GM21447 (cell line): Measurements from ENCODE around the gene MPPED1.

Source experiments
- ATAC-seq: cut with Tn5 transposase; IDR thresholded peaks from one replicate; pipeline ENCODE4 v1.9.1; 2021; ENCODE audit not compliant: unreplicated experiment

The MPPED1 gene

DNA sequence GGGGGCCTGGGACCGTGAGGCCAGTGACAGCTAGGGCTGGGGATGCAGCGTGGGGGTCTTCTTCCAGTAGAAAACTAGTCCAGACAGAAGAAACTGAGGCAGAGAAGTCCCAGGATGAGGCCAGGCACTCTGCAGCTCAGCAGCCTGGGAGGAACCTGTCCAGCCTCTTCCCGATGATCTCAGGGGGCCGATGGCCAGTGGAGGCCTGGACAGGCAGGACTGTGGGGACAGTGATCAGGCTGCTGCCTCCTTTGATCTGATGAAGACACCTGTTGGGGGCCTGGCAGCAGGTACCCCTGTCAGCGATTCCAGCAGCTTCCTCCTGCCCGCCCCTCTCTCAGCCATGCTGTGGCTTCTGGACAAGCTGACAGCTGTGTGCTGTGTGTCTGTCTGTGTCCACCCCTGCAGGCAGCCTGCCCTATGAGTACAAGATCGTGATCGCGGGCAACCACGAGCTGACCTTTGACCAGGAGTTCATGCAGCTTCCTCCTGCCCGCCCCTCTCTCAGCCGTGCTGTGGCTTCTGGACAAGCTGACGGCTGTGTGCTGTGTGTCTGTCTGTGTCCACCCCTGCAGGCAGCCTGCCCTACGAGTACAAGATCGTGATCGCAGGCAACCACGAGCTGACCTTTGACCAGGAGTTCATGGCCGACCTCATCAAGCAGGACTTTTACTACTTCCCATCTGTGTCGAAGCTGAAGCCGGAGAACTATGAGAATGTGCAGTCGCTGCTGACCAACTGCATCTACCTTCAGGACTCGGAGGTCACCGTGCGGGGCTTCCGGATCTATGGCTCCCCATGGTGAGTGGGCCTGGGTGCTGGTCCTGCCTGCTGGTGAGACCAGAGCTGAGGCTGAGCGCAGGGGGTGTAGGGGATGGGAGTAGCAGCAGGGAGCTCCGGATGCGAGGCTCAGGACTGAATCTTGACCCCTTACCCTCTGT lies 62.6 kb downstream of the MPPED1 start:
- ATAC-seq: no peak

DNA sequence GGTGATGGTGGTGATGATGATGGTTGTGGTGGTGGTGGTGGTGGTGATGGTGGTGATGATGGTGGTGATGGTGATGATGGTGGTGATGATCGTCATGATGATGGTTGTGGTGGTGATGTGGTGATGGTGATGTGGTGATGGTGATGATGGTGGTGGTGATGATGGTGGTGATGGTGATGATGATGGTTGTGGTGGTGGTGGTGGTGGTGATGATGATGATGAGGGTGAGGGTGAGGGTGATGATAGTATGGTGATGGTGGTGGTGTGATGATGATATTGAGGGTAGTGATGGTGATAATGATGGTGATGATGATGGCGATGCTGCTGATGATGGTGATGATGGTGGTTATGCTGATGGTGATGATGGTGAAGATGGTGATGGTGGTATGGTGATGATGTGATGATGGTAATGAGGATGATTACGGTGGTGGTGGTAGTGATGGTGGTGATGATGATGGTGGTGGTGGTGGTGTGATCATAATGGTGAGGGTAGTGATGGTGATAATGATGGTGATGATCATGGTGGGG lies 63.8 kb downstream of the MPPED1 start:
- no peak for ATAC-seq

DNA sequence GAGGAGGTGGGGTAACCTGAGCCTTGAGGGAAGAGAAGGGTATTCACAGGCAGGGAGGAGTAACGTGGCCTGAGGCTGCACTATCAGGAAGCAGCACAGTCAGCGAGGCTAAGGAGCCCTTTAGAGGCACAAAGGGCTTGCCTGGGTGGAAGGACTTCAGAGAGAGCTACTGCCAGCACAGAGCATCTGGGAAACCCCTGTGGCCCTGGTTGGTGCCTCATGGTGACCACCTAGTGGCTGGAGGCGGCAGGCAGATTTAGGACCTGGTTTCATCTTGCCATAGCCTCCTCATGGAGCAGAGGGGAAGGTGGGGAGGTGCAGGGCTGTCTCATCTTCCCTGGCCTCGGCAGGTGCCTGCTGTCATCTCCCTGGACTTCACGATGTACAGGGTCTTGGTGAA lies 64.5 kb downstream of the MPPED1 start:
- no peak for ATAC-seq

DNA sequence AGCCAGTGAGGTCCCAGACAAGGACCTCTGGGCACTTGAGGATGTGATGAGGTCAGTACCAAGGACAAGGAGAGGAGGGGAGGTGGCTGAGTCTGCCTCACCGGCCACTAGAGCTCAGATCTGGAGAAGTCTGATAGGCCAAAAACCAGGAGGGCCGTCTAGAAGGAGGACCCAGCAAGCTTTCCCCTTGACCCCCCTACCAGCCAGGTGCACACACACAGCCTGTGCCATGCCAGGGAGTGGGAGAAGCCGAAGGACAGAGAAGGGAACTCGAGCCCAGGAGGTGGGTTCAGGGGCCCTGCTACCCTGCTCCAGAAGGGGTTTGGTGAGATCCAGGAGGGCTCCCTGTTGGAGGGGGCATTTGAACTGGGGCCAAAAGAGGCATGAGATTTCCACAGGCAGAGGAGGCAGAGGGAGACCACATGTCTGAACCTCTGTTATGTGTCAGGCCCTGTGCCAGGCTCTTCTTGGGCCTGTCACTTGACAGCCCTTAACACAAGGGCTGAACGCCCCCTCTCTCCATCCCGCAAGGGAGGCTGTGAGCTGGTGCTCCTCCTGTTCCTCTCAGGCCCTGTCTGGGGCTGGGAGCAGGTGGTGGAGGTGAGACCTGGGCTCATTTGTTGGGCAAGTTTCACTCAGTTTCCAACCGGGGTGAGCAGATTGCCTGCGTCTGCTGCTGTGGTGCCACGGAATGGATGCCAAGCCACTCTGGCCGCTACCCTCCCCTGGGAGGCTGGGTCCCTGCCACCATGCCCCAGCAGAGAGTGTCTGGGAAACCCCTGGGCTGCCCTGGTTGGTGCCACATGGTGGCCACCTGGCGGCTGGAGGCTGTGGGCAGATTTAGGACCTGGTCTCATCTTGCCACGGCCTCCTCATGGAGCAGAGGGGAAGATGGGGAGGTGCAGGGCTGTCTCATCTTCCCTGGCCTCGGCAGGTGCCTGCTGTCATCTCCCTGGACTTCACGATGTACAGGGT lies 65.2 kb downstream of the MPPED1 start:
- no peak for ATAC-seq

DNA sequence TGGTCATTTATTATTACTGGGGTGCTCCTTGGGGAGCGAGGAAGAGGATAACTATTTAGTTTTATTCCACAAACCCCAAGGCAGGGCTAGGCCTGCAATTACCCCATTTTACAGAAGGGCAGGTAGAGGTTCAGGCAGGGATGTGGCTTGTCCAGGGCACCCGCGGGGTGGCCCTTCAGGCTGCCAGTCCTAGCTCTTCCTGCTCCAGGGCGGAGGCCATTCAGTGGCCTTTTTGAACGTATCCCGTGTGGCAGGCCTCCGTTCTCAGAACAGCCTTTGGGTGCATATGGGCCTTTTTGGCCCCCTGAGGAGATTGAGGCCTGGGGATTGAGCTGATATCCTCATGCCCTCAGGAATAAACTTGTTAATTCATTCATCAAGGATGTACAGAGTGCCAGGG lies 66.2 kb downstream of the MPPED1 start:
- ATAC-seq: no peak

DNA sequence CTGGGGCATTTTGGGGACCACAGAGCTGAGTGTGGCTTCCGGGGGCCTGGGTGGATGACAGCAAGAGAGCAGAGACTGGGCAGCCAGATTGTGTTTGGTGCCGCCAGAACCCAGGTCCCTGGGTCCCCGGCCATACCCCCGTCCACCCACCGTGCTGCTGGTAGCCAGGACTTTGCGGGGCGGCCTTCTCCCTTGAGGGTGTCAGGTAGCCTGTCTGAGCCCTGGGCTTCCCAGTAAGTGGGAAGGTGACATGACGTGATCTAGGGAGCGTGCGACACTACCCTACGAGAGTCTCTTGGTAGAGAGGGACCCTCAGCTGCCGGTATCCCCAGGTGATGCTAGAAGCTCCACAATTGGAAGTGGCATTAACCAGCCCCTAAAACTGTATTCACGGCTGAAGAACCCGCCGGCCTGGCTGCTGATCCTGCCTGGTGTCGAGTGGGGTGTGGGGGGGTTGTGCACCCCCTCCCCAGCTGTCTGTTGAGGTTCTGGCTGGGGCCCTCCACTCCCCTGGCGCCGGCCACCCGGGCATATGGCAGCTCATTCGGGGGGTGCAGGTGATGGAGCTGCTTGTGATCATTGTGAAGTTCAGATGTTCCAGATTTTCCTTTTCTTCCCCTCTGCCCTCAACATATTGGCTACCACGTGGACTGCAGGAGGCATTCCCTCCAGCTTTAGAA lies 66.9 kb downstream of the MPPED1 start:
- ATAC-seq: no peak

DNA sequence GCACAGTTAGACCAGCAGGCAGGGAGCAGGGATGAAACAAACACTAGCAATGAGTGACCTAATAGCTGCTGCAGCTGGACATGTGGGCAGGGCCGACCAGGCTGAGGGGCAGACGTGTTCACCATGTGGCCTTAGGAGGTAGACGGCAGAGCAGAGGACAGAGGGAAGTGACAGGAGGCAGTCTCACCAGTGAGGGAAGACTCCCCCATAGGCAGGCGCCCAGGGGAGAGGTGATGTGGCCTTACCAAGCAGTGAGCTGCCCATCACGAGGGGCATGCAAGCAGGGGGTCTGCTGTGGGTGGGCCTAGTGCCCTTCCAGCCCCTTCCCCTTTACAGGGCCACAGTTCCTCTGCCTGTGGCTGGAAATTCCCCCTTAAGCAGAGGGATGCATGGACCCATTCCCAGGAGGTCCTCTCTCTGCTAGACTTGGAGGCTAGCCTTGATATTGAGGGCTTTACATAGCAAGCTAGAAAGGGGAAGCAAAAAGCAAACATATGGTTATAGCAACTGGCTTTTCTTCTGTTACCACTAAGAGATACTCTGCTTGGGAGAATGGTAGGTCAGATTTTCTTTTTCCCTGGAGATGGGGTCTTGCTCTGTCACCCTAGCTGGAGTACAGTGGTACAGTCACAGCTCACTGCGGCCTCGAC lies 67.6 kb downstream of the MPPED1 start:
- ATAC-seq: no peak

DNA sequence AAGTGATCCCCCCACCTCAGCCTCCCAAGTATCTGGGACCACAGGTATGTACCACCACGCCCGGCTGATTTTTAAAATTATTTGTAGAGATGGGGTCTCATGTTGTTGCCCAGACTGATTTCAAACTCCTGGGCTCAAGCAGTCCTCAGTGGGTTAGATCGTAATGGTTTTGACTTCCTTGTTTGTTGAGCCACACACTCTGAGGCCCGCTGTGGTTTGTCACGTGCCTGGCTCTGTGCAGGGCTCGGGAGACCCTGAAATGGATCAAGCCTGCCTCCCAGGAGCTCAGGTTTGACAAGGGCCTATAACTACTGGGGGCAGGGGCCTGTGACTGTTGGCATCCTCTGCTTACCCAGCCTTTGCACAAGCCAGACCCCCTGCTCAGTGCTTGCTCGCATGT lies 68.1 kb downstream of the MPPED1 start:
- ATAC-seq: no peak

DNA sequence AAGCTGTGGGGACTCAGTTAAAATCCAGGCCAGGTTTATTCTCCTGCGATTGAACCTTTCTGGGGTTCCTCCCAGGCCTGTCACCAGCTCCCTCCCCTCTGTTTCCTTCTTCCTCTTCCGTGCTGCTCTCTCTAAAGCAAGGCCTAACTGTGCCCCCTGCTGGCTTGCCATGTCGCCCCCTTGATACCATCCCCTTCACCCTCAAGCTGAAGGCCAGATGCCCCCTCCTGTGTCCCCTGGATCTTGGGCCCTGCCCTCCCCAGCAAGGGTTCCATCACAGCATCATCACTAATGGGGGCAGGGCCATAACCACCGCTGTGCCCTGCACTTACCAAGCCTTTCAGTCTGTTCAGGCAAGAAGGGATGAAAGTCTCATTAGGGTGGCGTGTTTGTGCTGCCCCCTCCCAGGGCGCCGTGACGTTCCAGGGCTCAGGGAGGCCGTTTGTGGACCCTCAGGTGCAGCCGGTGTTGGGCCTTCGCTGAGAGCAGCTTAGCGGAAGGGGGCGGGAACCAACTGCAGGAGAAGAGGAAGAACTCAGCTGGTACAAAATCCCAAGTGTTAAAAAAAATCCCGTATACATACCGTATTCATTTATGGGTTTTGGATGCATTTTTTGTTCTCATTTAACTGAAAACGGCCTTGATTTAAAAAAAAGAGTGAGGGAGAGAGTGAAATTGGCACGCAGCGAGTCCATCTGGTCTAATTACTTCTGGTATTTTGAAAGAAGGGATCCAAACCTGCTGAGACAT lies 69.9 kb downstream of the MPPED1 start:
- ATAC-seq: no peak

DNA sequence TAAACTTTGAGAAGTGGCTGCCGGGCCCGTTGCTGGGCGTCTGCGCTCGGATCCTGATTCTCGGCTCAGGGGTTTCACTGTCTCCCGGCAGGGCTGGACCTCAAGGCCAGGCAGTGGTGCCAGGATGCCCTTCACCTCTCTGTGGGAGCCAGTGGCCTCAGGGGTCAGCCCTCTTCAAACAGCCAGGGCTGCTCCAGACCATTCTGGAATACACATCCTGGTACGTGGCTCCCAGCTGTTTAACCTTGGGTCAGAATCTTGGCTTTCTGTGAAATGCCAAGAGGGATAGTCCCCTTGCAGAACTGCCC lies 70.5 kb downstream of the MPPED1 start:
- ATAC-seq: no peak

DNA sequence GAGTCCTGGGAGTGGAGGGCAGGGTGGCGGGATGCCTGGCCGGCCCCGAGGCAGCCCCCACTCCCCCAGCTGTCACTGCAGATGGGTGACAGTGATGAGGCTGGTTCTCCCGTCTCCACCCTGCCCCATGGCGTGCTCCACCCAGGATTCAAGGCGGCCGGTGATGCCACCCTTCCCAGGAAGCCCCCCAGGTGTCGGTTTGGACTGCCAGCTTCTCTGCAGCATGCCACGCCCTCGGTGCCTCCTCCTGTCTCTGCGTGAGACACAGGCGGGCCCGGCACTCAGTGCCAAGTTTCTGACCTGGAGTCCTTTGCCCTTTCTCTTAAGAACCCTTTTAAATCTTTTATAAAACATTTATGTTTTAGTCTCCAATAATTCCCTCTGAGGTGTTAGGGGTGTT lies 71.5 kb downstream of the MPPED1 start:
- ATAC-seq: no peak

DNA sequence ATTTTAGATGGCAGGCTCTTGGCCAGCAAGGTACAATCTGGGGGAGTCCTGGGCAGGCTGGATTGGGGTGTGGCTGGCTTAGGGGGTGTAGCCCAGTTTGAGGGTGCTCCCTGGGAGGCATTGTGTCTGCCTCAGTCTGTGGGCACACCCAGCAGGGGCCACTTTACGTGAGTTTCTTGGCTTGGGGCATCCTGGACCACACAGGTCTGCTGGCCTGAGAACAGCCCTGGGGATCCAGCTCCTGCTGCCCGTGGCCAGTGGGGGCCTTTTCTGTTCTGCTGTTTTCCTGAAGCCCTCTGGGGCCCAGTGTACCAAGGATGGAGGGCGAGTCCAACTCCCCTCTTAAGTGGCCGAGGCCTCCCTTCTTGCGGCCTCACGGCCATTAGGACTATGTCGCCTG lies 71.9 kb downstream of the MPPED1 start:
- no peak for ATAC-seq

DNA sequence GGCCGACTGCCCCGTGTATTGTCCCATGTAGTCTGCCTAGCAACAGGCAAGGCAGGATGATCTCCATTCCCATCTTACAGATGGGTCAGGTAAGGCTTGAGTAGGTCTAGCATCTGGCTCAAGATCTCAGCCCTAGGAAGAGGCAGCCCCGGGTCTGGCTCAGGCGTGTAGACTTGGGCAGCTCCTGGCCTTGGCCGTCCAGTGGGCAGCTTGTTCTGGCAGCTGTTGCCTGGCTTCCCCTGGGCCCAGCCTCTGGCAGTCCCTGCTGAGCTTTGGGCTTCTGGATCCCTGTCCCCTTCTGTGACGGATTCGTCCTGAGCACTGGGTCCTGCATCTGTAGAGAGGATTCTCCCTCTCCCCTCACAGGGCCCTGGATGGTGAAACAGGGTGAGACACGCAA lies 72.4 kb downstream of the MPPED1 start:
- ATAC-seq: no peak

DNA sequence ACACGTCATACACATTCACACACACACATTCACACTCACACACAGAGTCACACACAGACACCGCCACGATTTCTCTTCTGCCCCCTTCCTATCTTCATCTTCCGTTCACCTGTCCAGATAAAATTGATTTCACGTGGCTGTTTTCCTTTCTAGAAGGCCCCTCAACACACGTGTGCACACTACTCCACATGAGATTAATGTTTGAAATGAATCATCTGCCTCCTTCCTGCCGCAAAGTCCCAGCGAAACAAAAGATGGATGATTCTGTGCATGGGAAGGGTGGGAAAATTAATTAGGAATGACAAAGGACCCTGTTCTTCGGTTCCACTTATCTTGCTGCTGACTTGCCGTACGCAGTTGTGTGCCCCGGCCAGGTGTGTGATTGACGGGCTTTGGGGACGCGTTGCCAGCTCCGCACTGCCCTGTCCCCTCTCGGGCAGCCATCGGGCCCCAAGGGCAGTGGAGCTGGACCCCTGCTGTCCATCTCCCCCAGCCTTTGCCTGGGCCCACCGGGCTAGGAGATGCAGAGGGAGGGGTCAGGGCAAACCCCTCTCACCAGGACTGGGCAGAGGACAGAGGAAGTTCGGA lies 73.8 kb downstream of the MPPED1 start:
- no peak for ATAC-seq

DNA sequence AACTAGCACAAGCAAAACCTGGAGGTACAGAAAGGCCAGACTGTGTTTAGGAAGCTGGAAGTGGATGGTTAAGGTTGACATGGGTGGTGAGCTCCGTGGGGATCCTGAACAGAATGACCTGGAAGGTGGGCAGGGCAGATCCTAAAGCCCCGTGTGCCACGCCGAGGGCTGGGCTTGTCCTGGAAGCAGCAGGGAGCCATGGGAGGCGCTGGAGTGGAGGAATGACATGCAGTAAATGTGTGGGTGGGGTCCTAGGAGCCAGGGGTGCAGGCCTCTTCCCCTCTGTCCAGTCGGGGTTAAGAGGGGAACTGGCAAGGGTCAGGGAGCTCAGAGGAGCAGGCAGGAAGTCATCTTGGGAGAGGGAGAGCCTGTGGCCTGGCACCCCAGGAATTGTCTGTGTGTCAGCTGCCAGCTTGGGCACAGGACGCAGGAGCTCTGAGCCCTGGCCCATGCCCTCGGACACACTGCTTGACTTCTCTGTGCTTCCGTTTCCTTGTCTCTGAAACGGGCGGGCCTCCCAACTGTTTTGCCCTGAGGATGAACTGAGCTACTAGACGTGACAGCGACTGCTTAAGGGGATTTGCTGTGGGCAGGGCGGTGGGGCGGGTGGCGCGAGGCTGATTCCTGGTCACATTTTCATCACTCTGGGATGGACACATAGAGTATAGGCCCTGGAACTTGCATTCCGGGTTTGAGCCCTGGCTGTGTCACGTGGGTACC lies 75.7 kb downstream of the MPPED1 start:
- ATAC-seq: no peak

DNA sequence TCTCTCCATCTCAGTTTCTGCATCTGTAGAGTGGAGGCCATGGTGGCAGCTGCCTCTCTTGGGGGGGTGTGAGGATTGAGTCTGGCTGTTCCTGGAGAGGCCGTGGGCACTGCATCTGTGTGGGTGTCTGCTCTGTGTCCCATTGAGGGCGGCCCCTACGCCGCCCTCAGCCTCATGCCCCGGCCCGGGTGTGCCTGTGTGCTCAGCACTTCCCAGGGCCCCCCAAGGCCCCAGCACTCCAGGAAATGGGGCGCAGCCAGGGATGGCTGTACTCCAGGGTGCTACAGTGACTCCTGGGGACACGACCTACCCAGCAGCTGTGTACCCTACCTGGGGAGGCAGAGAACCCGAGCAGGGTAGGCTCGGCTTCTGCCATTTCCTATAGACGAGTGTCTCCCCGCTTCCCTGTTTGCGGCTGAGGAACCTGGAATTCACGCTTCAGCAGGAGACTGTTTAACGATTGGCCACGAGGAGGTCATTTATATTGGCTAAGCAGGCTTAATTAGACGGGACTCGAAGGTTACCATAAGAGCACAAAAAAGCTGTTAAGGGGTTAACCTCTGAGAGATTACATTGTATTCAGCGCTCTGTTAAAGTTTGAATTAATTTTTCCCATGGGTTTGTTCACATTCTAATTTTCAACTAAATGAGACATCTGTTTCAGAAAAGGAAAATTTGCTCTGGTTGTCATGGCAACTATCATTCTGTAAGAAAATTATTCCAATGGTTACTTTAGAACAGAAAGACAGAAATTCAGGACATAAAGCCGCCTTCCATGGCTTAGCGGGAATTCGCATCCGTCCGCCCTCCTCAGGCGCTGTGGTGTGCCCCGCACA lies 76.4 kb downstream of the MPPED1 start:
- no peak for ATAC-seq

DNA sequence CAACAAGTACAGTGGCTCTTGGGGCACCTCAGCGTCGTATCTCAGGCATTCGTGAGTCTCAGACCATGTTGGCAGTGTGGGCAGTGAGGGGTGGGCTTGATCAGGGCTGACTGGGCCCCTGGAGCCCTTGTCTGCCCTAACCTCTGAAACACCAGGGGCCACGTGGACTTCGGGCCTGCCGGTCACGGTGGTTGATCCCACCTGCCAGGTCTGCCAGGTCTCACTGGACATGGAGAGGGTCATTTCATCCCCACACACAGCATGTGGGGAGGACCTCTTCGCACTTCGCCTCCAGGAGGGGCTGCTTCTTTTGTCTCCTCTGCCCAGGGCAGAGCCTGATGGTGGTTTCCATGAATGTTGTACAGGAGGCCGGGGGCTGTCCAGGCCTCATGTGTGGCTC lies 77.1 kb downstream of the MPPED1 start:
- ATAC-seq: no peak

DNA sequence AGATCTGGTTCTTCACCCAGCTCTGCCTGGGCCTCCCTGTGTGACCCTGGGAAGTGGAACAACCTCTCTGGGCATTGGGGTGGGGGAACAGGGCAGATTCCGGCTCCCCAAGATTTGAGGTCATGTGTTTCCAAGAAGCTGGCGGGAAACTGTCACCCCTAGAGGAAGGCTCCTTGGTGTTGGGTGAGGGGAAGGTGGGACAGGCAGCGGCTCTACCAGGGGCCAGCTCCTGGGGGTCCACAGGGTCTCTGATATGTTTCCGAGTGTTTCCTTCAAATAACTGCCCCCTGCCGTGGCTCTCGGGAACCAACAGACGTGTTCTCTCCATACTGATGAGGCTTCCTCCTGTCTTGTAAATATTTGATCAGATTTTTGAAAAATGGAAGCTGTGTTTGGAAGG lies 78.5 kb downstream of the MPPED1 start:
- no peak for ATAC-seq
